Measurements from ENCODE around the gene SSU72.
"Not testable (repeated sequence)": the region's sequence is repeated elsewhere in the genome, so short reads cannot be mapped to it uniquely, and the experiment has no call there.

The SSU72 gene

GRCh38 chr1:1596493-1597274 is 22.0 kb upstream of the SSU72 start:
- no peak for DNase-seq (ENCODE audit: low read depth in 2 of 2, low spot score in 1 of 2)

GRCh38 chr1:1595341-1595740 is 20.7 kb upstream of the SSU72 start:
- not testable (repeated sequence) for DNase-seq (ENCODE audit: low read depth in 2 of 2, low spot score in 1 of 2)

GRCh38 chr1:1594602-1595260 is 20.1 kb upstream of the SSU72 start:
- no peak for DNase-seq (ENCODE audit: low read depth in 2 of 2, low spot score in 1 of 2)

- DNase-seq (ENCODE audit: low read depth in 2 of 2, low spot score in 1 of 2), result no peak
Measured at GRCh38 chr1:1593834-1594601, 19.4 kb upstream of the SSU72 start.

GRCh38 chr1:1591452-1591851 is 16.8 kb upstream of the SSU72 start:
- no peak for DNase-seq (ENCODE audit: low read depth in 2 of 2, low spot score in 1 of 2)

GRCh38 chr1:1583347-1584010 is 8.8 kb upstream of the SSU72 start:
- DNase-seq (ENCODE audit: low read depth in 2 of 2, low spot score in 1 of 2), result no peak

- no peak for DNase-seq (ENCODE audit: low read depth in 2 of 2, low spot score in 1 of 2)
Measured at GRCh38 chr1:1582585-1583346, 8.1 kb upstream of the SSU72 start.

GRCh38 chr1:1578371-1578940 is 3.8 kb upstream of the SSU72 start:
- no peak for DNase-seq (ENCODE audit: low read depth in 2 of 2, low spot score in 1 of 2)

- no peak for DNase-seq (ENCODE audit: low read depth in 2 of 2, low spot score in 1 of 2)
Measured at GRCh38 chr1:1577367-1578011, 2.8 kb upstream of the SSU72 start.

GRCh38 chr1:1573843-1574720 is 581 bp downstream of the SSU72 start:
- DNase-seq (ENCODE audit: low read depth in 2 of 2, low spot score in 1 of 2), result peak; percentile 28 to 44

- no peak for DNase-seq (ENCODE audit: low read depth in 2 of 2, low spot score in 1 of 2)
Measured at GRCh38 chr1:1569341-1569740, 5.3 kb downstream of the SSU72 start.

GRCh38 chr1:1567891-1568291 is 6.8 kb downstream of the SSU72 start:
- DNase-seq (ENCODE audit: low read depth in 2 of 2, low spot score in 1 of 2), result no peak

GRCh38 chr1:1567152-1567875 is 7.3 kb downstream of the SSU72 start:
- DNase-seq (ENCODE audit: low read depth in 2 of 2, low spot score in 1 of 2), result no peak

- DNase-seq (ENCODE audit: low read depth in 2 of 2, low spot score in 1 of 2), result no peak
Measured at GRCh38 chr1:1565340-1565739, 9.3 kb downstream of the SSU72 start.

GRCh38 chr1:1564268-1564667 is 10.4 kb downstream of the SSU72 start:
- no peak for DNase-seq (ENCODE audit: low read depth in 2 of 2, low spot score in 1 of 2)

- DNase-seq (ENCODE audit: low read depth in 2 of 2, low spot score in 1 of 2), result no peak
Measured at GRCh38 chr1:1563688-1564087, 11.0 kb downstream of the SSU72 start.

GRCh38 chr1:1562556-1563195 is 12.0 kb downstream of the SSU72 start:
- DNase-seq (ENCODE audit: low read depth in 2 of 2, low spot score in 1 of 2), result no peak

Measured in stimulated activated CD8-positive, alpha-beta memory T cell treated with anti-CD3 and anti-CD28 coated beads, Interleukin-4, amount 100 ng/mL, for 4 hours (primary cell).